GM21529 (cell line): ENCODE measurements around the gene MOSMO.
"Not testable (repeated sequence)": the region's sequence is repeated elsewhere in the genome, so short reads cannot be mapped to it uniquely, and the experiment has no call there.

Experiments used
- ATAC-seq: cut with Tn5 transposase; IDR thresholded peaks from one replicate; pipeline ENCODE4 v1.9.1; 2021; ENCODE audit not compliant: unreplicated experiment

MOSMO gene

GRCh38 chr16:22043882-22044281, 36.0 kb downstream of the MOSMO start:
- ATAC-seq = not testable (repeated sequence)

GRCh38 chr16:22045888-22046287, 38.0 kb downstream of the MOSMO start:
- not testable (repeated sequence) for ATAC-seq

GRCh38 chr16:22050963-22051362, 43.1 kb downstream of the MOSMO start:
- ATAC-seq = no peak

GRCh38 chr16:22052980-22053379, 45.1 kb downstream of the MOSMO start:
- no peak for ATAC-seq

GRCh38 chr16:22053921-22054341, 46.0 kb downstream of the MOSMO start:
- no peak for ATAC-seq

GRCh38 chr16:22054847-22055590, 47.1 kb downstream of the MOSMO start:
- no peak for ATAC-seq

- no peak for ATAC-seq
Measured at GRCh38 chr16:22055881-22056280, 48.0 kb downstream of the MOSMO start.

GRCh38 chr16:22063888-22064467, 56.1 kb downstream of the MOSMO start:
- ATAC-seq = no peak

- ATAC-seq = no peak
Measured at GRCh38 chr16:22065252-22065651, 57.3 kb downstream of the MOSMO start.

- ATAC-seq = no peak
Measured at GRCh38 chr16:22070361-22071330, 62.7 kb downstream of the MOSMO start.

- no peak for ATAC-seq
Measured at GRCh38 chr16:22071331-22071910, 63.5 kb downstream of the MOSMO start.

- ATAC-seq = no peak
Measured at GRCh38 chr16:22073350-22073749, 65.4 kb downstream of the MOSMO start.

GRCh38 chr16:22075043-22075757, 67.3 kb downstream of the MOSMO start:
- ATAC-seq = no peak

- no peak for ATAC-seq
Measured at GRCh38 chr16:22075776-22076175, 67.9 kb downstream of the MOSMO start.

- no peak for ATAC-seq
Measured at GRCh38 chr16:22077700-22078313, 69.9 kb downstream of the MOSMO start.

GRCh38 chr16:22078656-22079055, 70.7 kb downstream of the MOSMO start:
- no peak for ATAC-seq

- no peak for ATAC-seq
Measured at GRCh38 chr16:22081050-22081449, 73.1 kb downstream of the MOSMO start.

- no peak for ATAC-seq
Measured at GRCh38 chr16:22086440-22086839, 78.5 kb downstream of the MOSMO start.

GRCh38 chr16:22088642-22089041, 80.7 kb downstream of the MOSMO start:
- ATAC-seq = no peak

- no peak for ATAC-seq
Measured at GRCh38 chr16:22089910-22090309, 82.0 kb downstream of the MOSMO start.
